Ureter (tissue), 1 donor: Measurements from ENCODE around the gene OSBPL3. TPM values are rescaled to one million over a fixed set of nuclear protein-coding genes. Genes with fewer than 3 reads are reported as not detected.

ENCODE experiments used
- DNase-seq: peaks from one replicate; pipeline ENCODE4 v3.0.0-alpha.2; 2020; ENCODE audit warnings: low spot score
- total RNA-seq: library from RNA; stranded (reverse); gene quantifications from one replicate; pipeline ENCODE4 v1.2.4, GENCODE V29; 2023
- donor health status: DM: yes; HTN: yes; CAD: no.

OSBPL3 gene
- total RNA-seq, 1 donor from 2014 or later = 49.7 TPM

GRCh38 chr7:24760968-24761367 is 219.0 kb downstream of the OSBPL3 start:
- DNase-seq = no peak

DNA sequence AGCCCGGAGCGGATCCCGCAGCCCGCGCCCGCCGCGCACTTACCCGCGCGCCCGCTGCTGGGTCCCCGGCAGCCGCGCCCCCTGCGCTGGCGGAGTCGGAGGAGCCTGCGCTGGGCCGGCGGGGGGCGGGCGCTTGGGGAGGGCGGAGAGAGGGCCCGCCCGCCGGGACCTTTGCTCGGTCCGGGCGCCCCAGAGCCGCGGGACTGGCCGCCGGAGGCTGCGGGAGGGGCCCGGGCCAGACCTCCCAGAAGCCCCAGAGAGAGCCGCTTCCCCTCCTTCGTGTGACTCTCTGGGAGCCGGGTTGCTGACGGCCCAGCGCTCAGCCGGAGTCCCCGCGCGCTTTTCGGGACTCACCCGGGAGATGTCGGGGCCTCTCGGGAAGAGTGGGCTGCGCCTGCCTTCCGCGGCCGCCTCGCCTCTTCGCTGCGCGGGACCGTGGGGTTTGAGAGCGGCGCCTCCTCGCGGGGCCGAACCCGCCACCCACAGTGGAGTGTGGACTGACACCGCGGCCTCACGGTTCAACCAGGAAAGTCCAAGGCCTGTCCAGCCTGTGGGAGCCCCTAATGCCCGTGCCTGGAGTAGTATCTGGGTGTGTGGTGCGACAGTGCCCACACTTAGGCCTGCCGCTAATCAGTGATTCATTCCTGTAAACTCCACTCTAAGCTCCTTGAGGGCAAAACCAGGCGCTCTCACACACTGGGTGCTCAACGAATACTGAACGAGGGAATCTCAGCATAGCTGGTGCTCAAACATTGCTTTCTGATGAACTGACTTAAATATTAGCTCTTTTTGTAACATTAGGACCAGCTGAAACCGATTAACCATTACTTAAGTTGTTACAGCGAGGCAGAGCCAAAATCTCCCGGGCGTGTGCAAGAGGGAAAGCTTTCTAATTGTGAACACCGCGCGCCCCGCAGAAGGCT is 222.4 kb downstream of the OSBPL3 start, which contains the start of gene GSDME:
Gene GSDME (minus strand): TSS at position 112 of the 923 bp plus-strand sequence. CDS start 7,690 bp downstream, outside the sequence.
- peak; percentile 64 for DNase-seq

GRCh38 chr7:24756545-24757352 is 223.2 kb downstream of the OSBPL3 start:
- DNase-seq = peak; percentile 42

DNA sequence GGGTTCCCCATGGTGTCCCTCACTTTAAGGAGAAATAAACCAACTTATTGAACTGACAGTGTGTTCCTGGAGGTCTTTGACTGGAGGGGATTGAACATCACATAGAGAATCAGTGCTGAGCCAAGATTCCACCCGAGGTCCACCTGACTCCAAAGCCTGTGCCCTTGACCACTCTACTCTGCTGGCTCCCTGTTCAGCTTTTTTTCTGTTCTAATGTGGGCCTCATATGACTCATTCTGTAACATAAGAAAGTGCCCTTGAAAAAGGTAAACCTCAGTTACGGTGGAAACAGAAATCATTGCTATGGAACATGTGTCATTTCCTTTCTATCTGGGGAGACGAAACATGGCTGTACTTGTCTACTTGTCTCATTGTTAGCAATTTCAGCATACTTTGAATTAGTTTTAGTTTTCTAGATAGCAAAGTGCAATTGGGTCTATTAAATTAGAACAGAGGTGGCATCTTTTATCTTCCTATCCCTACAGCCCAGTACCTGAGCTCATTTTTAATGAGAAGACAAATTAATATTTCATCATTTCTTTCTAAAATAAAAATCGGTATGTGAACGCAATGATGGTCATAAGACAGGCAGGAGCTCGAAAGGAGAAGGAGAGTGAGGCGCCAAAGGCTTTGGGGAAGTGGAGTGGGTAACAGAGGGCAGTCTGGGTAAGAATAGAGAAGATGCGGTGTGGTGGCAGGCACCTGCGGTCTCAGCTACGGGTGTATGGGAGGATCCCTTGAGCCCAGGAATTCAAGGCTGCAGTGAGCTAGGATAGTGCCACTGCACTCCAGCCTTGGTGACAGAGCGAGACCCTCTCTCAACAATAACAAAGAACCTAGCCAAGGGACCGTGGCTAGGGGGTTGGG is 224.2 kb downstream of the OSBPL3 start:
- peak; percentile 39 for DNase-seq

DNA sequence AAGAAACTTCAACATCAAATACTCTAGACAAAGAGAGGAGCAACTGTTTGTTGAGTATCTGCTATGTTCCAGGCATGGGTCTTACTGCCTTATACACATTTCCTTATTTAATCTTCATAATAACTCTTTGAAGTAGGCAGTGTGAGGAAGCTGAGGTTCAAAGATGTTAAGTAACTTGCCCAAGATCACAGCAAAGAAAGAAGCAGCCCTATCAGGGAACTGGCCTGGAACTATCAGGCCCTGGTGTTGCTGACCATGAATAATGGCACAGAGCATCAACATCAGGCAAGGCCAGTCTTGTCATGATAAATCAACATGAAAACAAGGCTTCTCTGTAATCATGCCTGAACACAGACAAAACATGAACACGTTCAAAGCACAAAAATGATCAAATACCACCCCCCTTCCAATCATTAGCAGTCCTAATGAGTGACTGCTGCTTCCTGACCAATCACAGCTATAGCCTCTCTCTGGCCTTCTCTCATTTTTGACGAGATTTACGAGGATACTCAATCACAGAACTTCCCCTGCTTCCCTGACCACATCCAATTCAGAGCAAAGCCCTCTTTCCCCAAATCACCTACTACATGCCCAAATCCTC is 225.0 kb downstream of the OSBPL3 start:
- peak; percentile 22 for DNase-seq

GRCh38 chr7:24752073-24752800 is 227.7 kb downstream of the OSBPL3 start:
- DNase-seq = peak; percentile 13

- DNase-seq = no peak
Observed at GRCh38 chr7:24751484-24751883, 228.5 kb downstream of the OSBPL3 start.

- DNase-seq = no peak
Observed at GRCh38 chr7:24750441-24751055, 229.4 kb downstream of the OSBPL3 start.

GRCh38 chr7:24748521-24748920 is 231.5 kb downstream of the OSBPL3 start:
- no peak for DNase-seq

Other genes starting within 250 kb of the OSBPL3 start
- gene GSDME, start 222.7 kb downstream of the OSBPL3 start, total RNA-seq = 22.4 TPM
- gene CYCS, start 145.1 kb upstream of the OSBPL3 start, total RNA-seq = 138 TPM
- gene NPVF, start 248.3 kb upstream of the OSBPL3 start, total RNA-seq = not detected